Tibial nerve (tissue), 4 donors: ENCODE data around the gene SLC17A2.

Experiments
- EP300 ChIP-seq, 2 donors: sonication (generic); formaldehyde crosslinking; IDR thresholded peaks; one replicate each; pipeline ENCODE4 v1.6.1; 2017; ENCODE audit warnings: antibody characterized with exemption in 2 of 2, mild to moderate bottlenecking in 1 of 2
- POLR2A ChIP-seq, 2 donors: fragments of 450-650 bp; IDR thresholded peaks; one replicate each; pipeline ENCODE4 v1.6.1; 2017; ENCODE audit warnings: antibody characterized with exemption in 2 of 2, mild to moderate bottlenecking in 2 of 2, moderate library complexity in 2 of 2
- TF ChIP-seq, protein P1 (sequence below), 5 experiments: fragments of 200-600 bp in 3 of 5; fragments of 450-650 bp in 2 of 5; sonication (generic) in 3 of 5; IDR thresholded peaks; one replicate each; pipeline ENCODE4 v1.5.1; 2016 to 2019; ENCODE audit warnings: antibody characterized with exemption in 5 of 5, mild to moderate bottlenecking in 3 of 5, moderate library complexity in 2 of 5

DNA sequence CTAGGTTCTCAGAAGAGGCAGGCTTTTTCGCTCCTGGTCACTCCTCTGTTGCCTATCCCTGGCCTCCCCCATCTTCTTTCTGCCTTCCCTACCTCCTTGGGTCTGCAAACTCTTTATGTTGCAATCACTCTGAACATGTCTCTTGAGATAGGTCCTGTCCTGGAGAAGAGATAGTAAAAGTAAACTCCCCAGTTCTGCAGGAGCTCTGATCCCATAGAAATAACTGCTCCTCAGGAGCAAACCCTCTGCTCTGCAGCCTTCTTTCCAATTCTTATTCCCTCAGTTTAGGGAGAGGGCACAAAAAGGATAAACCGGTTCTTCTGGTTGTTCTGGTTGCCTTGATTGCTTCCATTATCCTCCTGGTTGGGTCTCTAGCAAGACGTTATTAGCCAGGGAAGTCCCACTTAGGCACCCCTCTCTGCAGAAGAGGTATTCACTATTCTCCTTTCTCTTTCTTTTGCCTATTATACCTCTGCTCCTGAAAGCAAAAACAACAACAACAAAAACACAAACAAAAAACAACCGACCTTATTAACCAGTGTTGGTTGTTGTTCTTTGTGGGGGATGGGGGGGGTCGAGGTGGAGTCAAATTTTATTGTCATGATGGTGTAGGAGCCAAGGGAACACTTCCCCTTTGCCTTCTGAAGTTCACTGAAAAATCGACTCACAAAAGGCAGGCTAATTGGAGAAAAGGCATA, 33.1 kb upstream of the SLC17A2 start:
- TF ChIP-seq EP300 (IDR thresholded peaks at IDR 0.05) (no peak), POLR2A (IDR thresholded peaks at IDR 0.05) (no peak)
- TF ChIP-seq, protein P1, sequence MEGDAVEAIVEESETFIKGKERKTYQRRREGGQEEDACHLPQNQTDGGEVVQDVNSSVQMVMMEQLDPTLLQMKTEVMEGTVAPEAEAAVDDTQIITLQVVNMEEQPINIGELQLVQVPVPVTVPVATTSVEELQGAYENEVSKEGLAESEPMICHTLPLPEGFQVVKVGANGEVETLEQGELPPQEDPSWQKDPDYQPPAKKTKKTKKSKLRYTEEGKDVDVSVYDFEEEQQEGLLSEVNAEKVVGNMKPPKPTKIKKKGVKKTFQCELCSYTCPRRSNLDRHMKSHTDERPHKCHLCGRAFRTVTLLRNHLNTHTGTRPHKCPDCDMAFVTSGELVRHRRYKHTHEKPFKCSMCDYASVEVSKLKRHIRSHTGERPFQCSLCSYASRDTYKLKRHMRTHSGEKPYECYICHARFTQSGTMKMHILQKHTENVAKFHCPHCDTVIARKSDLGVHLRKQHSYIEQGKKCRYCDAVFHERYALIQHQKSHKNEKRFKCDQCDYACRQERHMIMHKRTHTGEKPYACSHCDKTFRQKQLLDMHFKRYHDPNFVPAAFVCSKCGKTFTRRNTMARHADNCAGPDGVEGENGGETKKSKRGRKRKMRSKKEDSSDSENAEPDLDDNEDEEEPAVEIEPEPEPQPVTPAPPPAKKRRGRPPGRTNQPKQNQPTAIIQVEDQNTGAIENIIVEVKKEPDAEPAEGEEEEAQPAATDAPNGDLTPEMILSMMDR (IDR thresholded peaks at IDR 0.05): no peak
